GDM1 (cell line): Measurements from ENCODE around the gene PCYT1A.
"Not testable (repeated sequence)": the region's sequence is repeated elsewhere in the genome, so short reads cannot be mapped to it uniquely, and the experiment has no call there.

ENCODE experiments used
- DNase-seq: peaks from one replicate; lab custom pipeline; 2025; lab: John Stamatoyannopoulos, UW

Gene PCYT1A

GRCh38 chr3:196287090-196287439, 461 bp downstream of the PCYT1A start:
- DNase-seq, result no peak

GRCh38 chr3:196284396-196284795, 3.1 kb downstream of the PCYT1A start:
- no peak for DNase-seq

- DNase-seq, result no peak
Observed at GRCh38 chr3:196281962-196282361, 5.6 kb downstream of the PCYT1A start.

- no peak for DNase-seq
Observed at GRCh38 chr3:196280689-196281440, 6.7 kb downstream of the PCYT1A start.

- no peak for DNase-seq
Observed at GRCh38 chr3:196275126-196275525, 12.4 kb downstream of the PCYT1A start.

- DNase-seq, result no peak
Observed at GRCh38 chr3:196274585-196274984, 12.9 kb downstream of the PCYT1A start.

GRCh38 chr3:196273655-196274054, 13.9 kb downstream of the PCYT1A start:
- DNase-seq, result no peak

- DNase-seq, result no peak
Observed at GRCh38 chr3:196272826-196273225, 14.7 kb downstream of the PCYT1A start.

- DNase-seq, result no peak
Observed at GRCh38 chr3:196270499-196270898, 17.0 kb downstream of the PCYT1A start.

- DNase-seq, result no peak
Observed at GRCh38 chr3:196268284-196269163, 19.0 kb downstream of the PCYT1A start.

- DNase-seq, result no peak
Observed at GRCh38 chr3:196263819-196264218, 23.7 kb downstream of the PCYT1A start.

- DNase-seq, result no peak
Observed at GRCh38 chr3:196260784-196261183, 26.7 kb downstream of the PCYT1A start.

GRCh38 chr3:196255776-196256175, 31.8 kb downstream of the PCYT1A start:
- no peak for DNase-seq

GRCh38 chr3:196254376-196255283, 32.9 kb downstream of the PCYT1A start:
- no peak for DNase-seq

GRCh38 chr3:196251918-196252317, 35.6 kb downstream of the PCYT1A start:
- DNase-seq, result no peak

GRCh38 chr3:196246612-196247308, 40.8 kb downstream of the PCYT1A start:
- DNase-seq, result no peak

GRCh38 chr3:196244166-196244565, 43.4 kb downstream of the PCYT1A start:
- DNase-seq, result not testable (repeated sequence)

- no peak for DNase-seq
Observed at GRCh38 chr3:196241704-196242103, 45.8 kb downstream of the PCYT1A start.

GRCh38 chr3:196240424-196240823, 47.1 kb downstream of the PCYT1A start:
- DNase-seq, result no peak

GRCh38 chr3:196238612-196239560, 48.6 kb downstream of the PCYT1A start:
- DNase-seq, result no peak
